K562 (cell line): ENCODE measurements around the gene KLHL29. TPM values are rescaled to one million over a fixed set of nuclear protein-coding genes. Genes with fewer than 3 reads are reported as not detected.

Source experiments
- ATAC-seq: fragments of 200-7000 bp; cut with Tn5 transposase; 3 replicates; pipeline ENCODE4 v1.9.1; 2020; ENCODE audit warnings: moderate library complexity
- BruUV-seq: library from RNA; stranded (reverse); fragments of 400-500 nt; replicated peaks from 2 replicates; lab custom pipeline; 2021; lab: Mats Ljungman, UMichigan
- CTCF ChIA-PET: fragments of 300-600 bp; formaldehyde crosslinking; extraction: SDS; loops from one replicate; lab custom pipeline; 2021; ENCODE audit warnings: low intra/inter-chr PET ratio; lab: Yijun Ruan, JAX
- POLR2A ChIA-PET: fragments of 300-600, 350-650 bp; sonication (Branson Sonifier 250); formaldehyde crosslinking; extraction: SDS; loops from one replicate; lab custom pipeline; 2021; ENCODE audit warnings: antibody characterized with exemption, inconsistent platforms; lab: Yijun Ruan, JAX
- DNase-seq, 4 experiments: peaks; one replicate each; pipeline versions ENCODE4 v3.0.0 to v3.0.0-alpha.2; 2011 to 2018; ENCODE audit warnings: low spot score in 3 of 4, mixed read lengths in 3 of 4; ENCODE audit errors: extremely low read depth in 1 of 4
- FAIRE-seq: peaks from 2 replicates; lab custom pipeline; 2011; peaks lifted over from hg19 to GRCh38; lab: Jason Lieb, UNC
- H2AFZ ChIP-seq: 2 replicates; pipeline ENCODE4 v1.6.0; 2011; ENCODE audit warnings: low read depth, low read length, control low read depth, inconsistent platforms
- H3K27ac ChIP-seq: fragments of 200-600 bp; 3 replicates; pipeline ENCODE4 v1.8.0; 2011; ENCODE audit warnings: low read depth, mild to moderate bottlenecking, control low read depth, inconsistent platforms, low read length, moderate library complexity, mixed read lengths; ENCODE audit errors: extremely low read depth
- H3K27me3 ChIP-seq, 2 experiments: fragments of 300-600 bp in 1 of 2; 2 replicates in 1 of 2; 3 replicates in 1 of 2; pipeline versions ENCODE4 v1.6.0 to v1.8.0; 2011; ENCODE audit warnings: inconsistent platforms in 2 of 2, low read length in 2 of 2, mild to moderate bottlenecking in 1 of 2, mixed read lengths in 1 of 2, moderate library complexity in 1 of 2; ENCODE audit not compliant: control insufficient read depth in 2 of 2, insufficient read depth in 2 of 2
- H3K36me3 ChIP-seq: fragments of 300-600 bp; 3 replicates; pipeline ENCODE4 v1.8.0; 2011; ENCODE audit warnings: mild to moderate bottlenecking, low read length, inconsistent platforms; ENCODE audit not compliant: control insufficient read depth, insufficient read depth
- H3K4me1 ChIP-seq, 2 experiments: fragments of 200-600 bp in 1 of 2; replicated peaks in 1 of 2; 2 replicates in 1 of 2; 3 replicates in 1 of 2; pipeline versions ENCODE4 v1.5.1 to v1.8.0; 2011; ENCODE audit warnings: inconsistent platforms in 2 of 2, low read length in 2 of 2, mild to moderate bottlenecking in 1 of 2, mixed read lengths in 1 of 2, moderate library complexity in 1 of 2; ENCODE audit not compliant: control insufficient read depth in 2 of 2, insufficient read depth in 2 of 2
- H3K4me2 ChIP-seq: 2 replicates; pipeline ENCODE4 v1.6.1; 2011; ENCODE audit warnings: low read length, control low read depth, inconsistent platforms, mixed read lengths; ENCODE audit not compliant: insufficient read depth
- H3K4me3 ChIP-seq: fragments of 200-600 bp; sonication (generic), shearing (Covaris generic); 2 replicates; pipeline ENCODE4 v1.5.1; 2016; ENCODE audit warnings: control low read depth, inconsistent platforms
- H3K79me2 ChIP-seq: fragments of 200-600 bp; 3 replicates; pipeline ENCODE4 v1.8.0; 2011; ENCODE audit warnings: low read length, inconsistent platforms; ENCODE audit not compliant: control insufficient read depth, insufficient read depth
- H3K9ac ChIP-seq, 2 experiments: 2 replicates each; pipeline versions ENCODE4 v1.6.0 to v1.6.1; 2011; ENCODE audit warnings: low read depth in 2 of 2, low read length in 2 of 2, control low read depth in 1 of 2, inconsistent platforms in 1 of 2, mild to moderate bottlenecking in 1 of 2, mixed read lengths in 1 of 2; ENCODE audit not compliant: insufficient read depth in 1 of 2
- H3K9me1 ChIP-seq: one replicate; pipeline ENCODE4 v1.6.0; 2011; ENCODE audit warnings: inconsistent platforms, mild to moderate bottlenecking, low read length, moderate library complexity; ENCODE audit not compliant: control insufficient read depth, insufficient read depth
- H3K9me3 ChIP-seq: replicated peaks from 2 replicates; pipeline ENCODE4 v1.5.1; 2011; ENCODE audit warnings: low read depth, low read length, inconsistent platforms; ENCODE audit not compliant: control insufficient read depth, insufficient read depth
- H4K20me1 ChIP-seq: replicated peaks from 2 replicates; pipeline ENCODE4 v1.6.1; 2011; ENCODE audit warnings: low read length, inconsistent platforms, mixed read lengths; ENCODE audit not compliant: control insufficient read depth, insufficient read depth
- CREB5 ChIP-seq: fragments of 250-450 bp; sonication (Bioruptor Pico); IDR thresholded peaks from 2 replicates; pipeline ENCODE4 v1.5.0; 2020; ENCODE audit warnings: mild to moderate bottlenecking
- FOXJ3 ChIP-seq: sonication (generic); formaldehyde crosslinking; IDR thresholded peaks from 2 replicates; pipeline ENCODE4 v1.4.0; 2020; ENCODE audit warnings: mild to moderate bottlenecking, missing genetic modification reagents
- KAT2B ChIP-seq: IDR thresholded peaks from one replicate; pipeline ENCODE4 v1.6.1; 2012; ENCODE audit warnings: low read depth, mild to moderate bottlenecking, control low read depth, inconsistent platforms, low read length, moderate library complexity
- MLLT1 ChIP-seq, 2 experiments: fragments of 450-650 bp; IDR thresholded peaks; 2 replicates each; pipeline ENCODE4 v1.6.1; 2016
- MYBL2 ChIP-seq, 2 experiments: fragments of 450-650 bp in 1 of 2; sonication (generic) in 1 of 2; formaldehyde crosslinking in 1 of 2; IDR thresholded peaks; 2 replicates each; pipeline versions ENCODE4 v1.6.1 to v1.8.1; 2017 to 2022; ENCODE audit warnings: borderline replicate concordance in 1 of 2, inconsistent platforms in 1 of 2, low read depth in 1 of 2, mild to moderate bottlenecking in 1 of 2, missing genetic modification reagents in 1 of 2, moderate library complexity in 1 of 2
- NCOR1 ChIP-seq: fragments of 450-650 bp; IDR thresholded peaks from 2 replicates; pipeline ENCODE4 v1.6.1; 2016; ENCODE audit warnings: mild to moderate bottlenecking, moderate library complexity
- NFYB ChIP-seq: IDR thresholded peaks from 2 replicates; pipeline ENCODE4 v1.6.1; 2011; ENCODE audit warnings: mild to moderate bottlenecking, moderate library complexity; ENCODE audit not compliant: insufficient read length; ENCODE audit errors: extremely low read depth
- NRF1 ChIP-seq, 2 experiments: fragments of 450-650 bp; IDR thresholded peaks in 1 of 2; conservative IDR thresholded peaks in 1 of 2; 2 replicates each; pipeline ENCODE4 v1.6.1; 2014; ENCODE audit warnings: mild to moderate bottlenecking in 2 of 2
- RBM15 ChIP-seq: fragments of 200-400 bp; formaldehyde crosslinking; IDR thresholded peaks from 2 replicates; pipeline ENCODE4 v1.6.1; 2018; ENCODE audit warnings: mild to moderate bottlenecking, low read length, moderate library complexity; ENCODE audit not compliant: insufficient read depth
- RBM22 ChIP-seq: fragments of 200-400 bp; formaldehyde crosslinking; IDR thresholded peaks from 2 replicates; pipeline ENCODE4 v1.6.1; 2018; ENCODE audit warnings: low read length, low read depth; ENCODE audit not compliant: poor library complexity, severe bottlenecking
- ZNF584 ChIP-seq: fragments of 200-800 bp; sonication (Bioruptor generic); IDR thresholded peaks from 2 replicates; pipeline ENCODE4 v1.6.1; 2016; ENCODE audit warnings: low read depth, mild to moderate bottlenecking, missing genetic modification characterization, missing compliant biosample characterization
- WGBS: fragments of 100-300 bp; shearing (Covaris generic); methylation state at CpG from one replicate; pipeline ENCODE4 v1.1.6; 2016; ENCODE audit warnings: low coverage, mixed read lengths; ENCODE audit not compliant: insufficient coverage; ENCODE audit errors: missing lambda C conversion rate; 5-methylcytosine and 5-hydroxymethylcytosine counted together
- in situ Hi-C: fragments of 300-500 bp; cut with MboI; formaldehyde crosslinking; loops from 4 replicates; pipeline ENCODE4 v1.15.0; 2018; ENCODE audit warnings: inconsistent platforms, mixed read lengths
- intact Hi-C: fragments of 100-400 bp; cut with micrococcal nuclease; formaldehyde crosslinking; loops from 2 replicates; pipeline ENCODE4 v1.14.2; 2022
- polyA plus RNA-seq, 8 experiments: library from polyadenylated mRNA; depleted of rRNA in 4 of 8; stranded (reverse) in 5 of 8; unstranded in 3 of 8; fragments of >200 nt; fragmentation: Nextera tagmentation in 2 of 8; fragmentation: Illumina TruSeq in 1 of 8; extraction: Ambion mirVana in 2 of 8; extraction: Trizol in 1 of 8; gene quantifications; 2 replicates each; pipeline versions ENCODE4 v1.2.1 to v1.2.3, GENCODE V29; 2011 to 2014; ENCODE audit warnings: inconsistent platforms in 1 of 8, missing spikeins in 1 of 8
- total RNA-seq, 7 experiments: library from RNA; depleted of rRNA in 6 of 7; stranded (reverse); fragments of >200 nt in 6 of 7; fragmentation: Illumina TruSeq in 2 of 7; extraction: Trizol in 2 of 7; gene quantifications; 2 replicates each; pipeline versions ENCODE4 v1.2.1 to v1.2.3, GENCODE V29; 2011 to 2021; ENCODE audit warnings: low replicate concordance in 1 of 7
- TF ChIP-seq, protein P1 (sequence below): fragments of 450-650 bp; IDR thresholded peaks from 2 replicates; pipeline ENCODE4 v1.6.1; 2016; ENCODE audit warnings: antibody characterized with exemption
- TF ChIP-seq, protein P2 (sequence below): fragments of 450-650 bp; formaldehyde crosslinking; IDR thresholded peaks from 2 replicates; pipeline ENCODE4 v1.4.0; 2020; ENCODE audit warnings: mild to moderate bottlenecking, moderate library complexity
- TF ChIP-seq, protein P3 (sequence below): fragments of 250-450 bp; sonication (Bioruptor Pico); IDR thresholded peaks from 2 replicates; pipeline ENCODE4 v1.5.0; 2021; ENCODE audit warnings: mild to moderate bottlenecking, borderline replicate concordance

Gene KLHL29
- total and polyA plus RNA-seq, 9 of the 15 experiments (the other 6 are each of a cell fraction or from before 2014, with no cell fraction given) = 0.03 to 0.31 (median 0.08) TPM; not detected in 1

DNA sequence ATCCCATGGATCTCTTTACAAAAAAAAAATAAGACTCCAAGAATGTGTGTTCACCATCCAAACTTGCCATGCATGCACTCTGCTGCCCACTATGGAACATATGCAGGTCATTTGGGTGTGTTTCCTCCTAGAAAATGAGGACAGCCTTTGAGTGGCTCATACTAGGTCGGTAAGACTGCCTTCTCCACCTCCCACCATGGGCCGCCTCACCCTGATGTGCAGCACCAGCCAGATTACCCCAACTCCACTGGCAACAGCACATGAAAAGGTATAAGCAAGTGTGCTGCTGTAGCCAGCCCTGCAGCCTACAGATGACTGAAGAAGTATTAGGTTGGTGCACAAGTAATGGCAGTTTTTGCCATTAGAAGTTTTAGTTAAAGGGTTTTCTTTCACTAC lies 327.8 kb downstream of the KLHL29 start:
- in situ Hi-C loops = no loop called here
- DNase-seq = no peak
- H3K4me3 ChIP-seq = no peak overlapping the region
- ChIA-PET CTCF (no interaction called here), POLR2A (no interaction called here)
- H3K9ac ChIP-seq = no peak overlapping the region
- H3K27me3 ChIP-seq = no peaks in the 10 kb centered on the region
- 44% methylated on average over 2 of the region's 2 CpGs for WGBS
- no peaks in the 10 kb centered on the region for H4K20me1 ChIP-seq
- H3K9me1 ChIP-seq = no peaks in the 10 kb centered on the region
- no peak for ATAC-seq
- FAIRE-seq = no peak
- H3K36me3 ChIP-seq = no peaks in the 10 kb centered on the region
- intact Hi-C loops = no loop called here
- no peak overlapping the region for H3K27ac ChIP-seq
- no peak overlapping the region for H3K4me2 ChIP-seq
- H3K9me3 ChIP-seq = no peaks in the 10 kb centered on the region
- BruUV-seq = no TSS peak
- no peak overlapping the region for H2AFZ ChIP-seq
- no peaks in the 10 kb centered on the region for H3K79me2 ChIP-seq
- no peaks in the 10 kb centered on the region for H3K4me1 ChIP-seq
- TF ChIP-seq NCOR1 (no peak), RBM22 (no peak), FOXJ3 (CRISPR knock-in tag) (no peak), KAT2B (no peak), MLLT1 (IDR thresholded peaks at IDR 0.05) (no peak), NRF1 (conservative IDR thresholded peaks at IDR 0.05 in 1 of 2, IDR thresholded peaks at IDR 0.05 in 1 of 2) (no peak), NFYB (no peak), CREB5 (CRISPR knock-in tag) (no peak), RBM15 (no peak), MYBL2 (IDR thresholded peaks at IDR 0.05; ENCODE audit: low read depth) (no peak), MYBL2 (CRISPR knock-in tag; IDR thresholded peaks at IDR 0.05; ENCODE audit: borderline replicate concordance) (no peak), ZNF584 (CRISPR knock-in tag) (no peak)
- TF ChIP-seq, protein P1, sequence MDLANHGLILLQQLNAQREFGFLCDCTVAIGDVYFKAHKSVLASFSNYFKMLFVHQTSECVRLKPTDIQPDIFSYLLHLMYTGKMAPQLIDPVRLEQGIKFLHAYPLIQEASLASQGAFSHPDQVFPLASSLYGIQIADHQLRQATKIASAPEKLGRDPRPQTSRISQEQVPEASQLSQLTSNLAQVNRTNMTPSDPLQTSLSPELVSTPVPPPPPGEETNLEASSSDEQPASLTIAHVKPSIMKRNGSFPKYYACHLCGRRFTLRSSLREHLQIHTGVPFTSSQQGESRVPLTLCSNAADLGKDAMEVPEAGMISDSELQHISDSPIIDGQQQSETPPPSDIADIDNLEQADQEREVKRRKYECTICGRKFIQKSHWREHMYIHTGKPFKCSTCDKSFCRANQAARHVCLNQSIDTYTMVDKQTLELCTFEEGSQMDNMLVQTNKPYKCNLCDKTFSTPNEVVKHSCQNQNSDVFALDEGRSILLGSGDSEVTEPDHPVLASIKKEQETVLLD = no peak
- TF ChIP-seq, protein P2, sequence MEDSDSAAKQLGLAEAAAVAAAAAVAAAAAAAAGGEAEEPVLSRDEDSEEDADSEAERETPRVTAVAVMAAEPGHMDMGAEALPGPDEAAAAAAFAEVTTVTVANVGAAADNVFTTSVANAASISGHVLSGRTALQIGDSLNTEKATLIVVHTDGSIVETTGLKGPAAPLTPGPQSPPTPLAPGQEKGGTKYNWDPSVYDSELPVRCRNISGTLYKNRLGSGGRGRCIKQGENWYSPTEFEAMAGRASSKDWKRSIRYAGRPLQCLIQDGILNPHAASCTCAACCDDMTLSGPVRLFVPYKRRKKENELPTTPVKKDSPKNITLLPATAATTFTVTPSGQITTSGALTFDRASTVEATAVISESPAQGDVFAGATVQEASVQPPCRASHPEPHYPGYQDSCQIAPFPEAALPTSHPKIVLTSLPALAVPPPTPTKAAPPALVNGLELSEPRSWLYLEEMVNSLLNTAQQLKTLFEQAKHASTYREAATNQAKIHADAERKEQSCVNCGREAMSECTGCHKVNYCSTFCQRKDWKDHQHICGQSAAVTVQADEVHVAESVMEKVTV = no peak
- TF ChIP-seq, protein P3, sequence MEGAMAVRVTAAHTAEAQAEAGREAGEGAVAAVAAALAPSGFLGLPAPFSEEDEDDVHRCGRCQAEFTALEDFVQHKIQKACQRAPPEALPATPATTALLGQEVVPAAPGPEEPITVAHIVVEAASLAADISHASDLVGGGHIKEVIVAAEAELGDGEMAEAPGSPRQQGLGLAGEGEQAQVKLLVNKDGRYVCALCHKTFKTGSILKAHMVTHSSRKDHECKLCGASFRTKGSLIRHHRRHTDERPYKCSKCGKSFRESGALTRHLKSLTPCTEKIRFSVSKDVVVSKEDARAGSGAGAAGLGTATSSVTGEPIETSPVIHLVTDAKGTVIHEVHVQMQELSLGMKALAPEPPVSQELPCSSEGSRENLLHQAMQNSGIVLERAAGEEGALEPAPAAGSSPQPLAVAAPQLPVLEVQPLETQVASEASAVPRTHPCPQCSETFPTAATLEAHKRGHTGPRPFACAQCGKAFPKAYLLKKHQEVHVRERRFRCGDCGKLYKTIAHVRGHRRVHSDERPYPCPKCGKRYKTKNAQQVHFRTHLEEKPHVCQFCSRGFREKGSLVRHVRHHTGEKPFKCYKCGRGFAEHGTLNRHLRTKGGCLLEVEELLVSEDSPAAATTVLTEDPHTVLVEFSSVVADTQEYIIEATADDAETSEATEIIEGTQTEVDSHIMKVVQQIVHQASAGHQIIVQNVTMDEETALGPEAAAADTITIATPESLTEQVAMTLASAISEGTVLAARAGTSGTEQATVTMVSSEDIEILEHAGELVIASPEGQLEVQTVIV (CRISPR knock-in tag) = no peak
